Stimulated activated CD4-positive, alpha-beta T cell treated with anti-CD3 and anti-CD28 coated beads, Interleukin-12 subunit alpha, Interleukin-12 subunit beta, amount 100 ng/mL, for 48 hours (primary cell): ENCODE results near the gene HEG1.

Source experiments
- DNase-seq, 3 donors: peaks; one replicate each; pipeline ENCODE4 v3.0.0-alpha.2; 2020; ENCODE audit warnings: low read depth in 2 of 3, low spot score in 1 of 3

Gene HEG1

DNA sequence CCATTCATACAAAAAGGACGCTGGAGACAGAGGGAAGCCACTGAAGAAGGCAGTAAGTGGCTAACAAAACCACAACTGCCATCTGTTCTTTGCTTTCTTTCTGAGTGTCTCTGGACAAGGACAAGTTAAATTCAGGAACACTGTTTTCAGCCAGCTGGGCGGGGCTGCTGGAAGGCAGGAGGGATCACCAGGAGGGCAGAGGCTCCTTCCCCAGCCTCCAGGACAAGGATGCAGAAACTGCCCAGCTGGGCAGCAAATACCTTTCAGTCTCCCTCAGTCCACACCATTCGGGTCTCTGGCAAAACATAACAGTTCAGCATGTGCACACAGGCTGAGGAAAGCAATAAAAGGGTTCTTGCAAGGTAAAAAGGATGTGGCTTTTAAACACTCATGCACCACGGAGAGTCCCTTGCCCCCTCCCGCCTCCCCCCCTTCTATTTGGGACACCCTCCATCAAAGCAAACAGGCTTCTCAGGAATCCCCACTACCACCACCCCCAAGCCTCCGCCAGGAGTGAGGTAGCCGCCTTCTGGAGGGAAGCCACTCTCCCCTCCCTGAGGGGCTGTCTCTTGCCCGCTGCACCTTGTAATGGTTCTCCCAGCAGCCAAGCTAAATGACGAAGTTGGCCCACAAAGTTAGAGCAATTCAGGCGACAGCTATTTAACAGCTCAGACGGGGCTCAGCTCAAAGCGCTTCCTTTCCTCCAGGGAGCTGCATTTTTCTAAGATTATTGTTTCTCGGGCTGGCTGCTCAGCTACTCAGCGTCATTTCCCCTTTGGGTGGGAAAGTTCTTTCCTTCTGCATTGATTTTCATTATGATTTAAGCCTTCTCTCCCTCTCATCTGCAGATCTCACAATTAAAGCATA lies 3.8 kb downstream of the HEG1 start:
- peak; percentile 27 to 44 (median 40) for DNase-seq

- no peak for DNase-seq
These were observed 4.6 kb downstream of the HEG1 start for GRCh38 chr3:125051205-125051604.

GRCh38 chr3:125050488-125051090 lies 5.2 kb downstream of the HEG1 start:
- no peak for DNase-seq

- DNase-seq, result no peak
These were observed 7.5 kb downstream of the HEG1 start for GRCh38 chr3:125048282-125048681.

GRCh38 chr3:125045965-125046364 lies 9.8 kb downstream of the HEG1 start:
- DNase-seq, result no peak

- no peak for DNase-seq
These were observed 10.6 kb downstream of the HEG1 start for GRCh38 chr3:125045194-125045593.

DNA sequence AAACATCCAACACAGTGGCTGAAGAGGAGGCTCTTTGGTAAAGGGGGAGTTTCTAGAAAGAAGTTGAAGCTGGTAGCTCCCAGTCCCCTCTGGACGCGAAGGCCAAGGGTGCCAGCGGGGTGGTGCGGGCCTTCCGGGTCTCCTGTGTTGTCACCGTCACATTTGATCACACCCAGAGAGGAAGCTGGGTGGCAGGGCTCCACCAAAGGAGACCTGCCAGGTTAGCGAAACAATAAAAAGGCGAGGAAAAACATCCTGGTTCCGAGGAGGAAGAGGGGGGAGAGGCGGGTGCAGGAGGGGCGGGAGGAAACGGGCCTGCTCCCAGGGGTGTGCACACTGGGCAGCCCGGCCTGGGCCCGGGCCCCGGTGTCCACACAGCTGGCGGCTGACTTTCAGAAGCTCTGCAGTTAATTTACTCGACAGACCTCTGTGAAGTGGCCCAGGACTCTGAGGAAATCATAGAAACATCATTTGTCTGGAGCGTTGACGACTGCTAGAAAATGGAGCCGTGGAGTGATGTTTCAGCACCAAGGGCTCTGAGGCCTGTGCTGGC lies 12.1 kb downstream of the HEG1 start:
- DNase-seq, result no peak

DNA sequence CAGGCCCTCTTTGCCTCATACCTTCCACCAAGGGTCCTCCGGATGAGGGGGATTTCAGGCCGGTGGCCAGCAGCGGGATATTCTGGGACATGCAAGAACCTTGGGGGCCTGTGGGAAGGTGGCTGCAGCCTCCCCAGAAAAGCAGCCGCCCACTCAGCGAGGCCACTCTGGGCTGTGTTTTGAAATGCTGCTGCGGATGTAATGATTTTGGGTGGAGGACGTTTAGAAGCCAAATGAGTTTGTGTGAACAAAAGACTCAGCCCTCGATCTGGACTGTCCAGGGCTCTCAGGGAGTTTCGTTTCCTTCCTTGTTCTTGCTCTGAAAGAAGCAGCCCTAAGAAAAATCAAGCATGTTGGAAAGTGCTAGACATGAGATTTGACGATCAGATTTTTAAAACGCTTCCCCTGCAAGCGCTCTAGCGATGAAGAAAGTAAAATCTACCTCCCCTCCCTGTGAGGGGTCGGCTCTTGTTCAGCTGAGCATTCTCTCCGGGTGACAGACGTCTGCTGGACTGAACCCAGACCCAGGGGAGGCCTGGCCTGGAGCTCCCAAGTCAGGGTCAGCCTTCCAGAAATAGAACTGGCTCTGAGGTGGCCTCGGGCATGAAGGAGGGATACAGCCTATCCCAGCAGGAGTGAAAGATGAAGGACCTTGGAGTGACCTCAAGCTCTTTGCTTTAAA lies 12.9 kb downstream of the HEG1 start:
- no peak for DNase-seq

GRCh38 chr3:125039131-125040100 lies 16.4 kb downstream of the HEG1 start:
- no peak for DNase-seq

GRCh38 chr3:125037498-125038150 lies 18.2 kb downstream of the HEG1 start:
- DNase-seq, result no peak

- no peak for DNase-seq
These were observed 20.6 kb downstream of the HEG1 start for GRCh38 chr3:125035217-125035616.

DNA sequence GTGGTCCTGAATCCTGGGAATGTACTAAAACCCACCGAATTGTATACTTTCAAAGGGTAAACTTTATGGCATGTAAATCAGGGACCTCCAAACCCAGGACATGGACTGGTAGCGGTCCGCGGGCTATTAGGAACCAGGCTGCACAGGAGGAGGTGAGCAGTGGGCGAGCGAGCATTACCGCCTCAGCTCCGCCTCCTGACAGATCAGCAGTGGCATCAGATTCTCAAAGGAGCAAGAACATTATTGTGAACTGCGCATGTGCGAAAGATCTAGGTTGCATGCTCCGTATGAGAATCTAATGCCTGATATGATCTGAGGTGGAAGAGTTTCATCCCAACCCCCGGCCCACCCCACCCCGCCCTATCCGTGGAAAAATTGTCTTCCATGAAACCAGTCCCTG lies 22.2 kb downstream of the HEG1 start:
- no peak for DNase-seq

- DNase-seq, result no peak
These were observed 22.7 kb downstream of the HEG1 start for GRCh38 chr3:125033135-125033534.

DNA sequence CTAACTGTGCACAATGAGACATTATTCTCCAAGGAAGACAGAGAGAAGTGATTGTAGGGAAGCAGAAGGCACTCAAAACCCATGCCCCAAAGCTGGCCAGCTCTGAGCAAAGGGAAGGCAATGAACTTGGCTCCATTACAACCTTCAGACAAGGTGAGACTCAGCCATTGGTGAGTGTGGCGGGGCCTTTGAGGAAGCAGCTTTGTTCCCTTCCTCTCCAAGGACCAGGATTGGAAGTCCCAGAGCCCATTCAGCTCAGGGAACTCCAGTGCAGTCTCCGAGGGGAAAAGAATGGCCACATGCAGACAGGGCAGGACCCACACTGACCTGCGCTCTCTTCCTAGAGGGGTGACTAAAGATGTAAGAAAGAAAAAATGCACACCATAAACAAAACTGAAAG lies 23.1 kb downstream of the HEG1 start:
- no peak for DNase-seq

- DNase-seq, result no peak
These were observed 23.6 kb downstream of the HEG1 start for GRCh38 chr3:125032100-125032643.

DNA sequence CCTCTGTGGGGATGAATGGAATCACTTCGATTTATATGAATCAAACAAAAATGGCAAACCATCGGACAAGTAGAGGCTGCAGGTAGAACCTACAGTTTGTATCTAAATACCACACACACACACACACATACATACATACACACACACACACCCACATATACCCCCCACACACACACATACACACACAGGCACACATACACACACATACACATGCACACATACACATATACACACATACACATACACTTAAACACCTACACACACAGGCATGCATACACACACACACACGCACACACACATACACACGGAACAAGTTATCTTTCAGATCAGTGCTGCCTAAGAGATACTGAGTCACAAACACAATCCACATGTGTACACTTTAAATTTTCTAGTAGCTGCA lies 24.3 kb downstream of the HEG1 start:
- no peak for DNase-seq

GRCh38 chr3:125028657-125029056 lies 27.1 kb downstream of the HEG1 start:
- DNase-seq, result no peak

DNA sequence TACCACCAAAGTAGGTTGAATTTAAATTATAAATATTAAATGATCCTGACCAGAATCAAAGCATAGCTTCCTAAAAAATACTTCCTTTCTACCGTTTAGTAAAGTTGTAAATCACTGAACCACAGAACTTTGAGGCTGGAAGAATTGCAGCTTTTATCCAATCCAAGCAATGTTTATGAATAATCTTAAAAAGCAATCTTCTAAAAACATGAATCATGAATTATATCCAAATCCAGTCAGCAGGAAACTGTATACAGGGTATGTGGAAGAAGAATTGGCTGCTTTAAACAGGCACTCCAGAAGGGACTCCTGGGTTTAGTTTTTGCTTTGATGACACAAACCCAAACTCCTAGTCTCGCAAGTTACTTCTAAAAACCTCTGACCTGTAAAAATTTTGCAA lies 30.2 kb downstream of the HEG1 start:
- DNase-seq, result no peak

DNA sequence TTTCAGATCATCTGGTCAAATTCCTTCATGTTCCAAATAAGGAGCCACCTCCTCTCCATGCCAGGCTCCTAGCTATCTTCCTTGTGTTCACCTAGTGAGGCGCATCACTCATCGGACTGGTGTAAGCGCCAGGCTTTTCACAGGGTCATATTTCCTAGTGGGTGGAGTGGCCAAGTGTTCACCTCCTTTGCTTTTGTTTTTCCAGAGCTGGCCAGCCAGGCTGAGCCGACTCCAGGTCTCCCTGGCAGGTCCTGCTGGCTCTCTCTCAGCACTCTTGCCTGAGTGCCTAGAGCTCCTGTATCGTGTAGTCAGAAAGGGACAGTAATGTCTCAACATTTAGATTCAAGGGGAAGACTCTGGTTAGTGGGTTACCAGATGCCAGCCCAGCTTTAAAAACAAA lies 31.0 kb downstream of the HEG1 start:
- DNase-seq, result no peak
